ENCODE results near the gene SLC30A7. TPM values are rescaled to one million over a fixed set of nuclear protein-coding genes. Genes with fewer than 3 reads are reported as not detected.
A peak's percentile ranks its signal among the peaks of the same experiment; 100 is the strongest.
"Not testable (repeated sequence)": the region's sequence is repeated elsewhere in the genome, so short reads cannot be mapped to it uniquely, and the experiment has no call there.

Gene SLC30A7
- total and polyA plus RNA-seq, 8 donors = 1.5 to 65.7 (median 6.2) TPM

DNA sequence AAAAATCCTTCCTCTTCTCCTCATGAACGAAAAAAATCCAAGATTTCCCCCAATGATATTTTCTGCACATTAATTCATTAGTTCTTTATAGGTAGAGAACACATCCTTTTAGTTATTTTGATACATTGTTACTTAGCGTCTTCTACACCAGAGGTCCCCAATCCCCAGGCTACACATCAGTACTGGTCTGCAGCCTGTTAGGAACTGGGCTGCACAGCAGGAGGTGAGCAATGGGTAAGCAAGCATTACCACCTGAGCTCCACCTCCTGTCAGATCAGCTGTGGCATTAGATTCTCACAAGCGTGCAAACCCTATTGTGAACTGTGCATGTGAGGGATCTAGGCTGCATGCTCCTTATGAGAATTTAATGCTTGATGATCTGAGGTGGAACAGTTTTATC, 14.2 kb upstream of the SLC30A7 start:
- H3K9me3 ChIP-seq = no peaks in the 10 kb centered on the region
- intact Hi-C loops (cut with DNase I; ENCODE audit: low total_unique reads) = no loop called here
- H3K27me3 ChIP-seq = no peaks in the 10 kb centered on the region
- TF ChIP-seq, protein P1, sequence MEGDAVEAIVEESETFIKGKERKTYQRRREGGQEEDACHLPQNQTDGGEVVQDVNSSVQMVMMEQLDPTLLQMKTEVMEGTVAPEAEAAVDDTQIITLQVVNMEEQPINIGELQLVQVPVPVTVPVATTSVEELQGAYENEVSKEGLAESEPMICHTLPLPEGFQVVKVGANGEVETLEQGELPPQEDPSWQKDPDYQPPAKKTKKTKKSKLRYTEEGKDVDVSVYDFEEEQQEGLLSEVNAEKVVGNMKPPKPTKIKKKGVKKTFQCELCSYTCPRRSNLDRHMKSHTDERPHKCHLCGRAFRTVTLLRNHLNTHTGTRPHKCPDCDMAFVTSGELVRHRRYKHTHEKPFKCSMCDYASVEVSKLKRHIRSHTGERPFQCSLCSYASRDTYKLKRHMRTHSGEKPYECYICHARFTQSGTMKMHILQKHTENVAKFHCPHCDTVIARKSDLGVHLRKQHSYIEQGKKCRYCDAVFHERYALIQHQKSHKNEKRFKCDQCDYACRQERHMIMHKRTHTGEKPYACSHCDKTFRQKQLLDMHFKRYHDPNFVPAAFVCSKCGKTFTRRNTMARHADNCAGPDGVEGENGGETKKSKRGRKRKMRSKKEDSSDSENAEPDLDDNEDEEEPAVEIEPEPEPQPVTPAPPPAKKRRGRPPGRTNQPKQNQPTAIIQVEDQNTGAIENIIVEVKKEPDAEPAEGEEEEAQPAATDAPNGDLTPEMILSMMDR (IDR thresholded peaks at IDR 0.05) = no peak
- TF ChIP-seq EP300 (IDR thresholded peaks at IDR 0.05) (no peak), POLR2A (IDR thresholded peaks at IDR 0.05) (no peak), POLR2AphosphoS5 (IDR thresholded peaks at IDR 0.05) (no peak)
- H3K27ac ChIP-seq = no peak overlapping the region
- no peak overlapping the region for H3K4me3 ChIP-seq
- no peak for DNase-seq
- H3K36me3 ChIP-seq = peaks cover 0 to 16% (median 8%) of the 10 kb centered on the region in 4 donors
- peaks cover 0 to 15% (median 0%) of the 10 kb centered on the region in 4 donors for H3K4me1 ChIP-seq
- 86 to 96% (median 91%) methylated on average over 3 of the region's 3 CpGs for WGBS, 5 donors

DNA sequence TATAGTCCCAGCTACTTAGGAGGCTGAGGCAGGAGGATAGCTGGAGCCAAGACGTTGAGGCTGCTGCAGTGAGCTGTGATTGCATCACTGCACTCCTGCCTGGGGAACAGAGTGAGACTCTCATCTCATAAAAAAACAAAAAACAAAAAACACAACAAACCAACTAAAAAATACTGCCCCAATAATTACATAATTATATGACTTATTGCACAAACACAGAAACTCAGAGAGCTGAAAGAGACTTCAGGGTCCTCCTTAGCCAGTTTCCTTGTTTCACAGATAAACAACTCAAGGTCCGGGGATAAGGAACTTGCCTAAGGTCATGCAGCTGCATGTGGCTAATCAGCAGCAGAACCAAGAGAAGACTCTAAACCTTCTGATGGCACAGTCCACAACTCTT, 13.2 kb upstream of the SLC30A7 start:
- DNase-seq = peak in 1 of 2 donors; percentile 26
- peaks cover 0 to 15% (median 0%) of the 10 kb centered on the region in 4 donors for H3K4me1 ChIP-seq
- TF ChIP-seq, protein P1 (IDR thresholded peaks at IDR 0.05) = no peak
- no peak for TF ChIP-seq EP300 (IDR thresholded peaks at IDR 0.05)
- TF ChIP-seq POLR2AphosphoS5 (IDR thresholded peaks at IDR 0.05) = no peak
- TF ChIP-seq POLR2A (IDR thresholded peaks at IDR 0.05) = no peak
- intact Hi-C loops (cut with DNase I; ENCODE audit: low total_unique reads) = no loop called here
- no peak overlapping the region for H3K4me3 ChIP-seq
- H3K36me3 ChIP-seq = peaks cover 0 to 11% (median under 1%) of the 10 kb centered on the region in 4 donors
- WGBS, 5 donors = 53 to 65% (median 57%) methylated on average over 2 of the region's 2 CpGs
- H3K27me3 ChIP-seq = no peaks in the 10 kb centered on the region
- no peak overlapping the region for H3K27ac ChIP-seq
- H3K9me3 ChIP-seq = no peaks in the 10 kb centered on the region

DNA sequence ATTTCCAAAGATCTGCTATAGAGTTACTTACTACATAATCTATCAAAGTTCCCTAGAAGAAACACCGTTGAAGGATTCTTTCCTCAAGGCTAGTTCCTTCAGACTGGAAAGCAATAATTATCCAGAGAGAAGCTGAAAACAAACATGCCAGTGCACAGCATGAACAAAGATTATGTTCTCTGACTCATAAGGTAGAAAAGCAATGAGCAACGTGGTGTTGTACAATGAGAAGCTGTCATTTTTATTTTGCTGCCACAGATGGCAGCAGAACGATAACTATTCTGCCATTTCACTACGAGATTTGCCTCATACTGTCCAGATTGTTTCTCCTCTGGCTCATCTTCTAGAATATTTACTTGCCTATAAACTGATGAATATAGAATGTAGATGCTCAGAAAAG, 11.9 kb upstream of the SLC30A7 start:
- 28 to 46% (median 42%) methylated on average over 4 of the region's 4 CpGs for WGBS, 5 donors
- TF ChIP-seq, protein P1 (IDR thresholded peaks at IDR 0.05) = no peak
- peak in 1 of 3 donors; percentile 42 for TF ChIP-seq POLR2AphosphoS5 (IDR thresholded peaks at IDR 0.05)
- TF ChIP-seq POLR2A (IDR thresholded peaks at IDR 0.05) = no peak
- Histone ChIP-seq H3K36me3 (peaks cover 0 to 10% (median 0%) of the 10 kb centered on the region in 4 donors), H3K4me1 (peaks cover 0 to 15% (median 0%) of the 10 kb centered on the region in 4 donors), H3K9me3 (no peaks in the 10 kb centered on the region), H3K4me3 (no peak overlapping the region), H3K27me3 (no peaks in the 10 kb centered on the region), H3K27ac (no peak overlapping the region)
- intact Hi-C loops (cut with DNase I; ENCODE audit: low total_unique reads) = no loop called here
- peak in 1 of 2 donors; percentile 43 for DNase-seq

DNA sequence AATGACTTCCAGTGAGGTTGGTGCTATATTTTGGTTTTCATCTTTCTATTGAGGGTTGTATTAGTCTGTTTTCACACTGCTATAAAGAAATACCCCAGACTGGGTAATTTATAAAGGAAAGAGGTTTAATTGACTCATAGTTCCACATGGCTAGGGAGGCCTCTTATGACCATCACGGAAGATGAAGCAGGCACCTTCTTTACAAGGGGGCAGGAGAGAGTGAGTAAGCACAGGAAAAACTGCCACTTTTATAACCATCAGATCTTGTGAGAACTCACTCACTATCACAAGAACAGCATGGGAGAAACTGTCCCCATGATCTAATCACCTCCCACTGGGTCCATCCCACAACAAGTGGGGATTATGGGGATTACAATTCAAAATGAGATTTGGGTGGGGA, 6.9 kb upstream of the SLC30A7 start:
- DNase-seq; H3K4me3 ChIP-seq; H3K27me3 ChIP-seq; H3K27ac ChIP-seq; intact Hi-C loops (cut with DNase I; ENCODE audit: low total_unique reads): not testable (repeated sequence)
- peaks cover 0 to 15% (median 10%) of the 10 kb centered on the region in 4 donors for H3K9me3 ChIP-seq
- H3K36me3 ChIP-seq = peaks cover 0 to 15% (median 0%) of the 10 kb centered on the region in 4 donors
- H3K4me1 ChIP-seq = peaks cover 0 to 18% (median 8%) of the 10 kb centered on the region in 4 donors
- 89 to 100% (median 94%) methylated on average over 1 of the region's 1 CpG for WGBS, 5 donors

DNA sequence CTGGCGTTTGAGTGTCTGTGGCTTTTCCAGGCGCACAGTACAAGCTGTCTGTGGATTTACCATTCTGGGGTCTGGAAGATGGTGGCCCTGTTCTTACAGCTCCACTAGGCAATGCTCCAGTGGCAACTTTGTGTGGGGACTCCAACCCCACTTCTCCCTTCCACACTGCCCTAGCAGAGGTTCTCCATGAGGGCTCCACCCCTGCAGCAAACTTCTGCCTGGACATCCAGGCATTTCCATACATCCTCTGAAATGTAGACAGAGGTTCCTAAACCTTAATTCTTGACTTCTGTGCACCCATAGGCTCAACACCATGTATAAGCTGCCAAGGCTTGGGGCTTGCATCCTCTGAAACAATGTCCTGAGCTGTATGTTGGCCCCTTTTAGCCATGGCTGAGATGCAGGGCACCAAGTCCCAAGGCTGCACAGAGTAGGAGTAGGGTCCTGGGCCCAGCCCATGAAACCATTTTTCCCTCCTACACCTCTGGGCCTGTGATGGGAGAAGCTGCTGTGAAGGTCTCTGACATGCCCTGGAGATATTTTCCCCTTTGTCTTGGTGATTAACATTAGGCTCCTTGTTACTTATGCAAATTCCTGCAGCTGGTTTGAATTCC, 5.9 kb upstream of the SLC30A7 start:
- Histone ChIP-seq H3K4me1 (peaks cover 0 to 17% (median 12%) of the 10 kb centered on the region in 4 donors), H3K9me3 (peaks cover 0 to 15% (median 10%) of the 10 kb centered on the region in 4 donors), H3K36me3 (peaks cover 0 to 15% (median 0%) of the 10 kb centered on the region in 4 donors)
- DNase-seq; H3K4me3 ChIP-seq; H3K27me3 ChIP-seq; intact Hi-C loops (cut with DNase I; ENCODE audit: low total_unique reads); H3K27ac ChIP-seq: not testable (repeated sequence)
- 93 to 98% (median 97%) methylated on average over 2 of the region's 2 CpGs; no CpG with 5 or more reads in 1 of the 5 donors for WGBS, 5 donors
